Measurements from ENCODE around the gene WDFY4. TPM values are rescaled to one million over a fixed set of nuclear protein-coding genes. Genes with fewer than 3 reads are reported as not detected.
A peak's percentile ranks its signal among the peaks of the same experiment; 100 is the strongest.

Gene WDFY4
- total RNA-seq, 2 donors from 2014 or later, result not detected

GRCh38 chr10:48897441-48897790, 212.7 kb downstream of the WDFY4 start:
- H3K27ac Mint-ChIP-seq, result no peak overlapping the region
- H3K9ac ChIP-seq (ENCODE audit: extremely low read depth, low read length, poor library complexity, severe bottlenecking), result no peak overlapping the region
- no peaks in the 10 kb centered on the region for H3K36me3 Mint-ChIP-seq (ENCODE audit: low read depth)
- no peaks in the 10 kb centered on the region for H3K4me1 Mint-ChIP-seq
- no peaks in the 10 kb centered on the region for H3K27me3 ChIP-seq (ENCODE audit: control insufficient read depth, insufficient read depth, low read length, poor library complexity, severe bottlenecking)
- WGBS, 2 experiments (ENCODE audit: insufficient coverage in 1 of 2, insufficient read length in 1 of 2), result 94 to 97% methylated on average over 8 to 10 of the region's 10 CpGs
- no peak overlapping the region for H3K4me3 Mint-ChIP-seq
- H3K27me3 Mint-ChIP-seq (ENCODE audit: insufficient read depth), result peaks cover 2% of the 10 kb centered on the region
- no peaks in the 10 kb centered on the region for H3K36me3 ChIP-seq (ENCODE audit: control insufficient read depth, insufficient read depth, low read length)
- no peak overlapping the region for H3K27ac ChIP-seq (ENCODE audit: low read depth, low read length)
- H3K9me3 ChIP-seq (ENCODE audit: control insufficient read depth, low read length), result no peaks in the 10 kb centered on the region
- peak; percentile 26 for DNase-seq
- H3K4me1 ChIP-seq (ENCODE audit: control insufficient read depth, insufficient read depth, low read length), result no peaks in the 10 kb centered on the region
- TF ChIP-seq, protein P1, sequence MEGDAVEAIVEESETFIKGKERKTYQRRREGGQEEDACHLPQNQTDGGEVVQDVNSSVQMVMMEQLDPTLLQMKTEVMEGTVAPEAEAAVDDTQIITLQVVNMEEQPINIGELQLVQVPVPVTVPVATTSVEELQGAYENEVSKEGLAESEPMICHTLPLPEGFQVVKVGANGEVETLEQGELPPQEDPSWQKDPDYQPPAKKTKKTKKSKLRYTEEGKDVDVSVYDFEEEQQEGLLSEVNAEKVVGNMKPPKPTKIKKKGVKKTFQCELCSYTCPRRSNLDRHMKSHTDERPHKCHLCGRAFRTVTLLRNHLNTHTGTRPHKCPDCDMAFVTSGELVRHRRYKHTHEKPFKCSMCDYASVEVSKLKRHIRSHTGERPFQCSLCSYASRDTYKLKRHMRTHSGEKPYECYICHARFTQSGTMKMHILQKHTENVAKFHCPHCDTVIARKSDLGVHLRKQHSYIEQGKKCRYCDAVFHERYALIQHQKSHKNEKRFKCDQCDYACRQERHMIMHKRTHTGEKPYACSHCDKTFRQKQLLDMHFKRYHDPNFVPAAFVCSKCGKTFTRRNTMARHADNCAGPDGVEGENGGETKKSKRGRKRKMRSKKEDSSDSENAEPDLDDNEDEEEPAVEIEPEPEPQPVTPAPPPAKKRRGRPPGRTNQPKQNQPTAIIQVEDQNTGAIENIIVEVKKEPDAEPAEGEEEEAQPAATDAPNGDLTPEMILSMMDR (conservative IDR thresholded peaks at IDR 0.05), result no peak
- no peaks in the 10 kb centered on the region for H3K9me3 Mint-ChIP-seq
- no peak overlapping the region for H3K4me3 ChIP-seq (ENCODE audit: low read length)

DNA sequence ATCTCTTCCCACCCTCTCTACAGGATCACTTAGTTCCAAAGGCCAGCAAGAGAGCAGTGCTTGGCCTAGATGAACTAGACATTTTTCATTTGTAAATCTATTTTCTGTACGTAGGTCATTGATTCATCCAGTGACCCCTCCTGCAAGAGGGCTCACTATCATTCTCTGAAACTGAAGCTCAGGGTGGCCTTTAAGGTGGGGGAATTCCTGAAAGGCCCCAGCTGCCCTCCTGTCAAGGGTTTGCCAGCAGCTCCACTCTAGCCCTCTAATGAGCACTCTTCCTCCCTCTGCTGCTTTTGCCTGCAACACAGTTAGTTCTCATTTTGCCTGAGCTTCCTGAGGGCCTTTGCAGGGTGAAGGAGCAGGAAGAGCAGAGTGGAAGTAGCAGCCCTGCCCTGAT, 213.8 kb downstream of the WDFY4 start:
- Mint-ChIP-seq H3K27ac (no peak overlapping the region), H3K4me3 (no peak overlapping the region), H3K36me3 (ENCODE audit: low read depth) (no peaks in the 10 kb centered on the region), H3K27me3 (ENCODE audit: insufficient read depth) (peaks cover 2% of the 10 kb centered on the region), H3K9me3 (no peaks in the 10 kb centered on the region), H3K4me1 (no peaks in the 10 kb centered on the region)
- Histone ChIP-seq H3K27ac (ENCODE audit: low read depth, low read length) (no peak overlapping the region), H3K36me3 (ENCODE audit: control insufficient read depth, insufficient read depth, low read length) (no peaks in the 10 kb centered on the region), H3K9me3 (ENCODE audit: control insufficient read depth, low read length) (no peaks in the 10 kb centered on the region), H3K4me3 (ENCODE audit: low read length) (no peak overlapping the region), H3K4me1 (ENCODE audit: control insufficient read depth, insufficient read depth, low read length) (no peaks in the 10 kb centered on the region), H3K27me3 (ENCODE audit: control insufficient read depth, insufficient read depth, low read length, poor library complexity, severe bottlenecking) (no peaks in the 10 kb centered on the region), H3K9ac (ENCODE audit: extremely low read depth, low read length, poor library complexity, severe bottlenecking) (no peak overlapping the region)
- DNase-seq, result no peak
- TF ChIP-seq, protein P1 (conservative IDR thresholded peaks at IDR 0.05), result no peak
- WGBS, 2 experiments (ENCODE audit: insufficient coverage in 1 of 2, insufficient read length in 1 of 2), result 83 to 94% methylated on average over 1 of the region's 1 CpG

DNA sequence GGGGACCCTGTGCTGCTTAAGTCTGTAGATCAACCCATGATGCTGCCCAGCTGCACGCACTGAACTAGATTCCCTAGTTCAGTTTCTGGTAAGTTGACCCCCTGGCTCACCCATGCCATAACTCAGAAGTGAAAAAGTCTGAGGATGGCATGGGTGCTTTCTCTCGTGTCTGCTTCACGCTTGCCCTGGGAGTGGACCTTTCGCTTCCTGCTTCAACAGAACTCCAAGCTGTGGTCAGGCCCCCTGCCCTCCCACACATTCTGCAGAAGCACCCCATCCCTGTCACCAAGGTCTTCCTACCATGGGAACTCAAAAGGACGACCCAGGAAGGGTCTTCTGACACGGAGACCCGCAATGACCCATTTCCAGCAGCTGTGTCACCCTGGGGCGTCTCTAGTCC, 215.1 kb downstream of the WDFY4 start:
- no peaks in the 10 kb centered on the region for H3K36me3 Mint-ChIP-seq (ENCODE audit: low read depth)
- no peak overlapping the region for H3K9ac ChIP-seq (ENCODE audit: extremely low read depth, low read length, poor library complexity, severe bottlenecking)
- 78 to 80% methylated on average over 5 to 8 of the region's 8 CpGs for WGBS, 2 experiments (ENCODE audit: insufficient coverage in 1 of 2, insufficient read length in 1 of 2)
- TF ChIP-seq, protein P1 (conservative IDR thresholded peaks at IDR 0.05), result no peak
- H3K4me1 ChIP-seq (ENCODE audit: control insufficient read depth, insufficient read depth, low read length), result no peaks in the 10 kb centered on the region
- H3K27ac Mint-ChIP-seq, result no peak overlapping the region
- peaks cover 6% of the 10 kb centered on the region for H3K27me3 Mint-ChIP-seq (ENCODE audit: insufficient read depth)
- H3K4me1 Mint-ChIP-seq, result no peaks in the 10 kb centered on the region
- H3K27me3 ChIP-seq (ENCODE audit: control insufficient read depth, insufficient read depth, low read length, poor library complexity, severe bottlenecking), result no peaks in the 10 kb centered on the region
- DNase-seq, result peak; percentile 22
- no peak overlapping the region for H3K4me3 Mint-ChIP-seq
- H3K4me3 ChIP-seq (ENCODE audit: low read length), result no peak overlapping the region
- no peaks in the 10 kb centered on the region for H3K36me3 ChIP-seq (ENCODE audit: control insufficient read depth, insufficient read depth, low read length)
- H3K9me3 Mint-ChIP-seq, result no peaks in the 10 kb centered on the region
- no peaks in the 10 kb centered on the region for H3K9me3 ChIP-seq (ENCODE audit: control insufficient read depth, low read length)
- no peak overlapping the region for H3K27ac ChIP-seq (ENCODE audit: low read depth, low read length)

Data from endodermal cell (in vitro differentiated cells).